Ascending aorta (tissue), 2 donors: Measurements from ENCODE around the gene PLIN4. TPM values are rescaled to one million over a fixed set of nuclear protein-coding genes. Genes with fewer than 3 reads are reported as not detected.
"Not testable (repeated sequence)": the region's sequence is repeated elsewhere in the genome, so short reads cannot be mapped to it uniquely, and the experiment has no call there.

Experiments used
- DNase-seq, 2 donors: peaks; one replicate each; pipeline ENCODE4 v3.0.0-alpha.2; 2019; ENCODE audit warnings: low spot score in 2 of 2
- H3K27ac ChIP-seq, 2 donors: fragments of 200-600 bp; sonication (generic); one replicate each; pipeline ENCODE4 v1.5.1; 2016 to 2017; ENCODE audit warnings: mild to moderate bottlenecking in 1 of 2
- H3K27me3 ChIP-seq: fragments of 200-600 bp; sonication (generic); one replicate; pipeline ENCODE4 v1.5.1; 2017
- H3K36me3 ChIP-seq, 2 donors: fragments of 200-600 bp; sonication (generic); one replicate each; pipeline ENCODE4 v1.5.1; 2016
- H3K4me1 ChIP-seq, 2 donors: fragments of 200-600 bp; sonication (generic); one replicate each; pipeline ENCODE4 v1.5.1; 2016 to 2017; ENCODE audit warnings: mild to moderate bottlenecking in 1 of 2
- H3K4me3 ChIP-seq, 2 donors: fragments of 200-600 bp; sonication (generic); one replicate each; pipeline ENCODE4 v1.5.1; 2016 to 2017; ENCODE audit warnings: mild to moderate bottlenecking in 1 of 2
- H3K9me3 ChIP-seq, 2 donors: fragments of 200-600 bp; sonication (generic); one replicate each; pipeline ENCODE4 v1.5.1; 2016
- CTCF ChIP-seq, 3 experiments: fragments of 200-600 bp in 2 of 3; fragments of 450-650 bp in 1 of 3; sonication (generic) in 2 of 3; IDR thresholded peaks; one replicate each; pipeline ENCODE4 v1.5.1; 2016 to 2019; ENCODE audit warnings: antibody characterized with exemption in 3 of 3, mild to moderate bottlenecking in 1 of 3, moderate library complexity in 1 of 3
- intact Hi-C: fragments of 100-400 bp; cut with DNase I; formaldehyde crosslinking; loops from one replicate; pipeline ENCODE4 v1.15.1; 2023
- total RNA-seq: library from RNA; depleted of rRNA; stranded (reverse); fragments of >200 nt; gene quantifications from one replicate; pipeline ENCODE4 v1.1.0, GENCODE V29; 2016

PLIN4 gene
- total RNA-seq, 1 donor from 2014 or later: 15.1 TPM

GRCh38 chr19:4542896-4543841 lies 24.9 kb upstream of the PLIN4 start:
- H3K36me3 ChIP-seq: no peaks in the 10 kb centered on the region
- intact Hi-C loops: no loop called here
- peak overlapping the region in 1 of 2 donors; percentile 22 for H3K4me3 ChIP-seq
- TF ChIP-seq CTCF (IDR thresholded peaks at IDR 0.05): no peak
- H3K27me3 ChIP-seq: no peaks in the 10 kb centered on the region
- H3K27ac ChIP-seq: no peak overlapping the region
- no peaks in the 10 kb centered on the region for H3K4me1 ChIP-seq
- H3K9me3 ChIP-seq: no peaks in the 10 kb centered on the region
- DNase-seq: no peak

DNA sequence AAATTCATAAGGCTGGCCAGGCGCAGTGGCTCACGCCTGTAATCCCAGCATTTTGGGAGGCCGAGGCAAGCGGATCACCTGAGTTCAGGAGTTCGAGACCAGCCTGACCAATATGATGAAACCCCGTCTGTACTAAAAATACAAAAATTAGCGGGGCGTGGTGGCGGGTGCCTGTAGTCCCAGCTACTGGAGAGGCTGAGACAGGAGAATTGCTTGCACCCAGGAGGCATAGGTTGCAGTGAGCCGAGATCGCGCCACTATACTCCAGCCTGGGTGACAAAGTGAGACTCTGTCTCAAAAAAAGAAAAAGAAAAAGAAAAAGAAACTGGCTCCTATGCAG lies 23.5 kb upstream of the PLIN4 start:
- H3K4me1 ChIP-seq, intact Hi-C loops, DNase-seq, H3K27me3 ChIP-seq, H3K36me3 ChIP-seq, H3K9me3 ChIP-seq, H3K27ac ChIP-seq, H3K4me3 ChIP-seq: not testable (repeated sequence)

DNA sequence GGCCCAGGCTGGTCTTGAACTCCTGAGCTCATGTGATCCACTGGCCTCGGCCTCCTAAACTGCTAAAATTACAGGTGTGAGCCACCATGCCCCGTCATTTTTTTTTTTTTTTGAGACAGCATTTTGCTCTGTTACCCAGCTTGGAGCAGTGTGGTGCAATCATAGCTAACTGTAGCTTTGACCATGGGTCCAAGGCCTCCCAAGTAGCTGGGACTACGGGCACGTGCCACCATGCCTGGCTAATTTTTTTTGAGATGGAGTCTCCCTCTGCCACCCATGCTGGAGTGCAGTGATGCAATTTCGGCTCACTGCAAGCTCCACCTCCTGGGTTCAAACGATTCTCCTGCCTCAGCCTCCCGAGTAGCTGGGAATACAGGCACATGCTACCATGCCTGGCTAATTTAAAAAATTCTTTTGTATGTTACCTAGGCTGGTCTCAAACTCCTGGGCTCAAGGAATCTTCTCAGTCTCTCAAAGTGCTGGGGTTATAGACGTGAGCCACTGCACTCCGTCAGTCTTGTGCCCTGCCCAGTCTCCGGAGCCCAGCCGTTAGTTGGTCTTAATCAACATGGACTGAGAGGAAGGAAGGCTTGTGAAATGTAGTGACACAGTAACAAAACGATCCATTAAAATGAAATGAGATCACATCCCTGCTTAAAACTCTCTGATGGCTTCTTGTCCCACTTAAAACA lies 23.0 kb upstream of the PLIN4 start:
- no peaks in the 10 kb centered on the region for H3K4me1 ChIP-seq
- no peak overlapping the region for H3K4me3 ChIP-seq
- no peak for DNase-seq
- H3K9me3 ChIP-seq: no peaks in the 10 kb centered on the region
- no peaks in the 10 kb centered on the region for H3K36me3 ChIP-seq
- no peaks in the 10 kb centered on the region for H3K27me3 ChIP-seq
- intact Hi-C loops: no loop called here
- TF ChIP-seq CTCF (IDR thresholded peaks at IDR 0.05): no peak
- H3K27ac ChIP-seq: no peak overlapping the region

DNA sequence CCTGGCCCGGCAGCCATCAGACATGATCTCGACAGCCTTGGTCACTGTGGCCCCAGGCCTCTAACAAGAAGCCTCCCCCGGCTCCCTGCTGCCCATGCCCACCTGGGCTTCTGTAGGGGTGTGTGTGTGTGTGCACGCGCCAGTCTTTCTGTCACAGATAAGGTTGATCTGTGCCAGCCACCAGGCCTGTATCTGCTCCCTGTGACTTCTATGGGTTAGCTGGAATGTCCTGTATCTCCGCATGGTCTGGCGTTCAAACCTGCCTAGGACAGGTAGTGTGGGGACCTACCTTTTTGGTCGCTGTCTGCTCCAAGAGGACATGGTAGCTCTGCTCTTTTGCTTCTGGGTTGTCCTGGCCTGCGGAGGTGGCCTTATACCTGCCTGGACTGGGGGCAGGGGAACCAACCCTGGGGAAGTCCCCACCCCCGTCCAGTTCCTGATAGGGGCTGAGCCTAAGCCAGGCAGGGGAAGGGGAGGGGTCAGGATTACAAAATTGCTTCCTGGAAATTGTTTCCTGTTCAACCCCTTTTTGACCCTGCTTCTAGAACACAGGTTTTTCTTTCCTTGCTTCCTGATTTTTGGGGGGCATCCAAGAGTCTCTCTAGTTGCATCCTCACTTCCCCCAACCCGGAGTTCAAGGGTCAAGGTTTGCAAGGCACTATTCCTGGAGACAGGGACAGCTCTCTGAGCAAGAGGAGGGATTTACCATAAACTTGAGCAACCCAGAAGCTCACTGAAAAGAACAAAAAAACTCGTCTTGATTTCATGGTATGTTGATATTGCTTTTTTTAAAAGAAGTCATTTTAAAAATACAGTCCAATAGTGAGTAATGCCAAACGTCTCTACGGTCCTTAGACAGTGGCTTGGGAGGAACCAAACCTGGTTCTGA lies 21.7 kb upstream of the PLIN4 start, which contains the start of gene LRG1:
Gene LRG1 (minus strand): TSS at position 344 of the 889 bp plus-strand sequence. CDS start 23 bp downstream, at position 321.
- TF ChIP-seq CTCF (IDR thresholded peaks at IDR 0.05): no peak
- intact Hi-C loops: no loop called here
- Histone ChIP-seq H3K4me1 (peaks cover 0 to 2% of the 10 kb centered on the region in 2 donors), H3K9me3 (no peaks in the 10 kb centered on the region), H3K27ac (no peak within 1 kb of the TSS), H3K27me3 (no peaks in the 10 kb centered on the region), H3K36me3 (no peaks in the 10 kb centered on the region), H3K4me3 (no peak within 1 kb of the TSS)
- DNase-seq: no peak

DNA sequence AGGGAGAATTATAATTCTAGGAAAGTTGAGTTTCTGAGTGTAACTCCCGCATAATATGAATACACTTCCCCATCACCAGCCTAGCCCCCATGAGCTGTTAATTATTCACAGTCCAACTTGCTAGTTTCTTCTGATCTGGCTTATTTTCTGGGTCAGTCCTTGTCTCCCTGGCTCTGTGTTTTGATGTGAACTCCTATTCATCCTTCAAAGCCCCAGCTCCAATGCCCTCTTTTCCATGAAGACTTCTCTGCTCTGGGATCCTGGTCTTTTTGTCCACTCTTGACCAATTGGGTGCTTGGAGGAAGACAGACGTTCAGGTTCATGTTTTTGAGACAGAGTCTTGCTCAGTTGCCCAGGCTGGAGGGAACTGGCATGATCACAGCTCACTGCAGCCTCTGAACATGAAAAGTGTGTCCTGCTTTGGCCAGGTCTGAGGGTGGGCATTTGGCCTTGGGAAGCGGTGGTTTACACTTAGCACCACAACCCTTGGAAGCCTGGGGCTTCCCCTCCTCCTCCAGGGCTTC lies 20.9 kb upstream of the PLIN4 start:
- Histone ChIP-seq H3K27me3 (no peaks in the 10 kb centered on the region), H3K36me3 (no peaks in the 10 kb centered on the region), H3K4me1 (peaks cover 0 to 2% of the 10 kb centered on the region in 2 donors), H3K4me3 (no peak overlapping the region), H3K27ac (no peak overlapping the region), H3K9me3 (no peaks in the 10 kb centered on the region)
- no peak for DNase-seq
- intact Hi-C loops: no loop called here
- no peak for TF ChIP-seq CTCF (IDR thresholded peaks at IDR 0.05)
